Skeletal muscle cell (primary cell): Measurements from ENCODE around the gene WDFY4.

Experiments
- DNase-seq: peaks from one replicate; pipeline ENCODE4 v3.0.0-alpha.2; 2010; ENCODE audit warnings: low read depth
- H3K4me3 ChIP-seq: 2 replicates; pipeline ENCODE4 v1.5.1; 2011; ENCODE audit warnings: low read depth, mild to moderate bottlenecking, control low read depth, low read length, moderate library complexity

WDFY4 gene

GRCh38 chr10:48981310-48981907, 296.7 kb downstream of the WDFY4 start:
- DNase-seq = no peak
- H3K4me3 ChIP-seq = no peak overlapping the region

GRCh38 chr10:48982584-48982983, 297.9 kb downstream of the WDFY4 start:
- no peak for DNase-seq
- no peak overlapping the region for H3K4me3 ChIP-seq

- DNase-seq = no peak
- no peak overlapping the region for H3K4me3 ChIP-seq
These were observed 299.1 kb downstream of the WDFY4 start for GRCh38 chr10:48983648-48984351.

DNA sequence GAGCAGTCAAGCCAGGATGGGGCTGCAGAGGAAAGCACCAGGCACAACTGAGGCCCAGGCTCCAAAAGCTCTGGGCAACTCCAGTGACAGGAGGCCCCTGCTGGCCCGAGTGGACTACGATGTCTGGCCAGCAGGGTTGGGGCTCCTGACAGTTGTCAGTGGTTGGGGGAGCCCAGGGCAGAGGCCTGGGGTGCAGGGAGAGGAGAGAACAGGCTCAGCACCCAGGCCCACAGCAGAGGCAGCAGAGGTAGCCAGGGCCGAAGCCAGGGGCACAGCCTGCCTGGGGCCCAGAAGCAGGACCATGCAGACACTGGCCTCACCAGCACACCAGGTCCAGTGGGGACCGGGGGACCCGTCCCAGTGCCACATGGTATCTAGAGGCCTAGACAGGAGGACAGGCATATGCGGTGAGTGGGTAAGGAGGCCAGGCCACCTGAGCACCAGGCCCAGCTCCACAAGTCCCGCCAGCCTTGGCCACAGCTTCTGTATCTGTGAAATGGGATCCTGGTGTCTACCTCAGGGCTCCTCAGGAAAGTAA, 301.0 kb downstream of the WDFY4 start:
- no peak for DNase-seq
- H3K4me3 ChIP-seq = no peak overlapping the region

GRCh38 chr10:48990226-48990625, 305.6 kb downstream of the WDFY4 start:
- H3K4me3 ChIP-seq = no peak overlapping the region
- DNase-seq = no peak

DNA sequence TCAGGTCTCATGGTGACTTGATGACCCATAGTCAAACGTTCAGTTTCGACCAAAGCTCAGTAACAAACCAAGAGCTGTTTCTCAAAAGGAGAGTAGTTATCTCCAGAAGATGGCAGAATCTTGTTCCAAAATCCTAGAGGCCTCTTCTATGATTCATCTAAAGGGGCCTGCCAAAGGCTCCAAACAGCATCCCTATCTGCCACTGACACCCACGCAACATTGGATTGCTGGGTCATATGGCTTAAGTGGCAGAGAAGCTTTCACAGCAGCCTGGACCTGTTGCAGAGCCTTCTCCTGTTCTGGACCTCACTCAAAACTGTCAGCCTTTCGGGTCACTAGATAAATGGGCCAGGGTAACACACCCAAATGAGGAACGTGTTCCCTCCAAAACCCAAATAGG, 309.0 kb downstream of the WDFY4 start:
- DNase-seq = no peak
- no peak overlapping the region for H3K4me3 ChIP-seq

DNA sequence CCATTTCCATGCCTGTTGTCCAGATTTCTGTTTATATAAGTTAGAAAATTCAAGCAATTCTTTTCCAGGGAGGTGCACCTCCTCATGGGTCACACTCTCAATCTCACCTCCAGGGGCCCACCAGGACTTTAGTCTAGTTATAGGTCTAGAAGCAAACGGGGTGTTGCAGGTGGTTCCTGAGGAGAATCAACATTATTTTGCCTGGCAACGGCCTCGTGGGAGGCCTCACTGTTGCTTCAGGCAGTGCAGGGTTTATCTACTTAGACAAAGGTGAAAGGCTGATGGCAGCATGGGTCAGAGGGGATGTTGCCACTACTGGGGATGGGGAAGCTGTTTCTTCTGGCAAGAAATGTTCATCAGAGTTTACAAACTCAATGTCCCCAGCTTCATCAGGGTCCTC, 311.7 kb downstream of the WDFY4 start:
- H3K4me3 ChIP-seq = no peak overlapping the region
- no peak for DNase-seq

DNA sequence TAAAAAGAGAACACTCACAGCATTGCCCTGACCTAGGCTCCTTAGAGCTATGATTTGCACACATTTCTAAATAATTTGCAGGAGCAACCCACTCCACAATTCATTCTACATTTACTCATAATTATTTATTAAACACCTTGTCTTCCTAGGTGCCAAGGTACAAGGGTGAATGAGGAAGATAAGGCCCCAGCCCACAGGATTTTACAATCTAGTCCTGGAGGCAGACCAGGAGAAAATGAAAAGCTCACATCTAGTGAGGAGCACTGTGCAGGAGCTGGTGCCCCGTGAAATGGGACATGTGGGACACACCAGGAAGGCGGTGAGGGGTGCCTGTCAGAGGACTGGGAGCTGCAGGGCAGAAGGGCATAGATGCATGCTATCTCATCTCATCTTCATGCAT, 314.7 kb downstream of the WDFY4 start:
- H3K4me3 ChIP-seq = no peak overlapping the region
- no peak for DNase-seq

DNA sequence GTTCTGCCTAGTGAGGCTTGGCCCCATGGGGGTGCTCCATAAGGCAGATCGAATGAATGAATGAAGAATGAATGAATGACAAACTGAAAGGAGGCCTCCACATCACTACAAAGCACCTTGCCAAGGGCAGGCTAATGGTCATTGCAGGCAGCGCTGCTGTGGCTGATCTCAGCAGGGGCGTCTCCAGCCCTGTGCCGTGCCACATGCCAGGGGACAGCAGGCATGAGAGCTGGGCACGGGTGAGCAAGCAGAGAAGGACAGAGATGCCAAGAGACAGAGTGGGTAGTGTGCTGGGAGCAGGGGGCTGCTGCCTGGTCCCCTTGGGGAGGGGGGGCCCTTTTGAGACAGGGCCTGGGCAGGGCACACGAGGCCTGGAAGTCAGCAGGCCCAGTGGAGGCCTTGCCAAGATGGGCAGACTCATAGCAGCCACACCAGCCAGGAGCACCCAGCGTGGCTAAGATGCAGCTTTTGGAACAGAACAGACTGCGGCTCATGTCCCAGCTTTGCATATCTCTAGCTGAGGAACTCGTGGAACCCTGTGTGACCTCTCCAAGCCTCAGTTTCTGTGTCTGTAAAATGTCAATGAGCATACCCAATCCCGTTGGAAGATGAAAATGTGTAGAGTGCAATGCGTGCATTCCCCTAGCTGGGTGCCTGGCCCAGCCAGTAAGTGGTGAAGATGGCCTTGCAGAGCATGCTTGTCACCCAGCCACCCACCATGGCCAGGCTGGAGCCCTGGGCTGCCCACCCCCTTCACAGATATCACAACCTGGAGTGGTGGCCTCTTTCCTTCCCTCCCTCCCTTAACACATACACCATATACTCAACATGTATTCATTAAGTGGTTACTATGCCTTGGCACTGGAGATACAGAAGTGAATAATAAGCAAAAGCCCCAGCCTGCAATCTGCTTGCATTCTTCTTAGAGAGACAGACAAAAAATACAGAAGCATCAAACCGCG, 316.0 kb downstream of the WDFY4 start:
- no peak overlapping the region for H3K4me3 ChIP-seq
- no peak for DNase-seq

- no peak for DNase-seq
- H3K4me3 ChIP-seq = no peak overlapping the region
These were observed 316.7 kb downstream of the WDFY4 start for GRCh38 chr10:49001402-49001801.

- no peak for DNase-seq
- H3K4me3 ChIP-seq = no peak overlapping the region
These were observed 317.4 kb downstream of the WDFY4 start for GRCh38 chr10:49001870-49002672.

DNA sequence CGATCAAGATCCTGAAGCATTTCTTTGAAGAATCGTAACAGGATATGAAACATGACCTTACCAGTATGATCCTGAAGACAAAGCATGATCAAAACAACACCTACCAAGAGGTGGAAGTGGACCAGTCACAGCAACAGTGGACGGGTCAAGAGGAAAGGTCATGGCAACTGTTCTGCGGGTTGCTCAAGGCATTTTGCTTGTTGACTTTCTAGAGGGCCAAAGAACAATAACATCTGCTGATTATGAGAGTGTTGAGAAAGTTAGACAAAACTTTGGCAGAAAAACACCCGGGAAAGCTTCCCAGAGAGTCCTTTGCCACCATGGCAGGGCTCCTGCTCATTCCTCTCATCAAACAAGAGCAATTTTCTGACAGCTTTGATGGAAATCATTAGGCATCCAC, 320.6 kb downstream of the WDFY4 start:
- DNase-seq = no peak
- H3K4me3 ChIP-seq = no peak overlapping the region

DNA sequence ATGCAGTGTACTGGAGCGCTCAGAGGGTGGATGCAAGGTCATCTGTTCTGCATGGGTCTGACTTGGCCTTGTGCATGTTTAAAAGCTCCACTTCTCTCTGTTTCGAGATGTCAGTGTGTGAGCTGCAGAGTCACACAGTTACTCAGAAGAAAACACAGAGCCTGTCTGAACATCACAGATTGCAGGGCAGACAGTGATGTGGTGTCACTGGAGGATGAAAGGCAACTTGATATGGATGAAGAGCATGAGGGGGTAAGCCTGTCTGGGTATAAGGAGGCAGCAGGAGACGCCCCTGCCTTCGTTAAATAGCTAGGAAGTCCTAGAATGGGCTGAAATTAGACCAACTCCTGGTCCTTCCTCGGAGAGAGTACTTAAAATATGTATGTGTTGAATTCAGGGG, 322.5 kb downstream of the WDFY4 start:
- no peak for DNase-seq
- H3K4me3 ChIP-seq = no peak overlapping the region

DNA sequence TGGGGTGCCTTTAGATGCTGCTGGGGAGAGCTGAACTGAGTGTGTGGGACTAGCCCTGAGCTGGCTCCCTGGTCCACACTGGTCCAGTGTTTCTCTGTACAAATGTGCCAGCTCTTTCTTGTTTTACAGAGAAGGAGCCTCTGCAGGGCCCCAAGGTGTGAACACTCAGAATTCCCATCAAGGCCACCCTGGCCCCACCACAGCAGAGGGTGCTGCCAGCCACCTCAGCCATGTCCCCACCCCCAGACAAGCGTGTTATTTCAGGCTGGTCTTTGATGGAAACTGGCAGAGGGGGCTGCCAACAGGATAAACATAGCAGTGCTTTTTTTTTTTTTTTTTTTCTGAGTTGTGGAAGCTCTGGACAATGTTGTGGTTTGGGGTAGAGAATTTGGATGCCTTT, 323.4 kb downstream of the WDFY4 start:
- no peak for DNase-seq

GRCh38 chr10:49008505-49009198, 324.0 kb downstream of the WDFY4 start:
- DNase-seq = no peak
- no peak overlapping the region for H3K4me3 ChIP-seq

More for the DNA sequence above, 323.4 kb downstream of the WDFY4 start:
- no peak overlapping the region for H3K4me3 ChIP-seq

GRCh38 chr10:49009199-49009979, 324.7 kb downstream of the WDFY4 start:
- H3K4me3 ChIP-seq = no peak overlapping the region
- no peak for DNase-seq

GRCh38 chr10:49010295-49010694, 325.6 kb downstream of the WDFY4 start:
- no peak for DNase-seq
- H3K4me3 ChIP-seq = no peak overlapping the region

DNA sequence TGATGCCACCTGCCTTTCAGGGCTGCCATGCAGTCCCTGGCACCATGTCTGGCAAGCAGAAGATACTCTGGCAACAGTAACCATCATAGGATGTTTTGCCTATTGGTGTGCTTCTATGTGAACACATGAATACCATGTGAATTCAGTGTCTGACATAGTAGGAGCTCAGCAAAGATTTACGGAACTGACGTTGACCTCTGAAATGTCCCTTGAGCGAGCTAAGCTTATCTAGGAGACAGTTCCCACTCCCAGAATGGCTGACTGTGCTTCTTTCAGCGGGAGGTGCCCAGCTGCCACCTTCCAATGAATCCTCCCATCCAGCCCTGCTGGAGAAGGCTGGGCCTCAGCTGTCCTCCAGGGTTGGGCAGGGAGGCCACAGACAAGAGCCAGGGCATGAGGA, 326.2 kb downstream of the WDFY4 start:
- DNase-seq = no peak
- no peak overlapping the region for H3K4me3 ChIP-seq
